Mucosa of descending colon (tissue), 3 donors: Measurements from ENCODE around the gene LILRB5. TPM values are rescaled to one million over a fixed set of nuclear protein-coding genes. Genes with fewer than 3 reads are reported as not detected.

Experiments used
- ATAC-seq: fragments of 200-7000 bp; cut with Tn5 transposase; one replicate; pipeline ENCODE4 v1.9.1; 2020; ENCODE audit warnings: mild to moderate bottlenecking, moderate library complexity
- DNase-seq, 3 donors: peaks; one replicate each; pipeline ENCODE4 v3.0.0-alpha.2; 2020
- H3K36me3 ChIP-seq: fragments of 200-600 bp; one replicate; pipeline ENCODE4 v1.8.0; 2021; ENCODE audit warnings: low read depth, mild to moderate bottlenecking
- H3K4me1 ChIP-seq: fragments of 200-600 bp; one replicate; pipeline ENCODE4 v1.8.0; 2021; ENCODE audit warnings: low read depth, mild to moderate bottlenecking
- H3K4me3 ChIP-seq: fragments of 200-600 bp; one replicate; pipeline ENCODE4 v1.8.0; 2021; ENCODE audit warnings: mild to moderate bottlenecking
- H3K9me3 ChIP-seq: fragments of 200-600 bp; one replicate; pipeline ENCODE4 v1.8.0; 2021; ENCODE audit warnings: mild to moderate bottlenecking
- intact Hi-C, 2 donors: fragments of 100-400 bp; cut with DNase I in 1 of 2; cut with micrococcal nuclease in 1 of 2; formaldehyde crosslinking; loops; one replicate each; pipeline versions ENCODE4 v1.11.0 to v1.11.1; 2022; cut with DNase I, micrococcal nuclease
- total RNA-seq, 3 donors: library from RNA; stranded (reverse); fragmentation: NEBNext Ultra II Directional in 2 of 3; extraction: Animal tissue kit (Norgen Biotek cat#: 25700) in 2 of 3; gene quantifications; one replicate each; pipeline versions ENCODE4 v1.2.1 to v1.2.4, GENCODE V29; 2021 to 2023
- TF ChIP-seq, protein P1 (sequence below): fragments of 200-600 bp; IDR thresholded peaks from one replicate; pipeline ENCODE4 v1.8.0; 2022; ENCODE audit warnings: antibody characterized with exemption, mild to moderate bottlenecking
- donor health status: DM: no; HTN: no; CAD: no; lungs with moderate emphysema.
- donor health status: DM: no; HTN: no; CAD: no.
- donor health status: DM: no; HTN: yes; CAD: no.

The LILRB5 gene
- total RNA-seq, 3 donors from 2014 or later: 5.4 to 17.5 (median 12.2) TPM

DNA sequence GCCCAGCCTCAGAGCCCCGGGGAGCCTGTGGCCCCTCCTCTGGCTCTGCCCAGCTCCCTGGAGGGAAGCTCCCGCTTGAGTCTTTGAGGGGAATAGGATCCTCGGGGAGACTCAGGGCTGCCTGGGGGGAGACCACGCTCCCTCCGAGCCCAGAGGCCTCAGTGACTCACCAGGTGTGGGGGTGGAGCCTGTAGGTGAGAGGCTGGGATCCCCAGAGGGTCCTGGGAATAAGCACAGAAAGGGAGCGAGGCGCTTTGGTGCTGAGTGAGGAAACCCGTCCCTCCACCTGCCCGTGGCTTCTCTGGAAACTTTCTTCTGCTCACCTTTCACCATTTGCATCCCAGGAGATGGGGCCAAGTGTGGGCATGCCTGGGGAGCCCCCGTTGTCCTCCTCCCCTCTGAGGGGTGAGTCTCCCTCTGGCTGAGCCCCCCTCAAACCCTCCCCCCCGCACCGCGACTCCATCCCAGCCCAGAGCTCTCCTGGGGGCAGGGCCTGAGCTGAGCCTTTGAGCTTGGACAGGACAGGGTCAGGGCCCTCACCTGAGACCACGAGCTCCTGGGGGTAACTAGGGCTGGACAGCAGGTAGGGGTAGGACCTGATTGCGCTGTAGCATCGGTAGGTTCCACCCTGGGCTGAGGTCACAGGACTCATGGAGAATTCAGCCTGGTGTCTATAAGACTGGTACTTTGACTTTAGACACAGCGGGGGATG is 2.7 kb downstream of the LILRB5 start:
- Histone ChIP-seq H3K9me3 (no peaks in the 10 kb centered on the region), H3K36me3 (no peaks in the 10 kb centered on the region), H3K4me1 (no peaks in the 10 kb centered on the region), H3K4me3 (no peak overlapping the region)
- ATAC-seq (no peak), DNase-seq (no peak)
- TF ChIP-seq, protein P1, sequence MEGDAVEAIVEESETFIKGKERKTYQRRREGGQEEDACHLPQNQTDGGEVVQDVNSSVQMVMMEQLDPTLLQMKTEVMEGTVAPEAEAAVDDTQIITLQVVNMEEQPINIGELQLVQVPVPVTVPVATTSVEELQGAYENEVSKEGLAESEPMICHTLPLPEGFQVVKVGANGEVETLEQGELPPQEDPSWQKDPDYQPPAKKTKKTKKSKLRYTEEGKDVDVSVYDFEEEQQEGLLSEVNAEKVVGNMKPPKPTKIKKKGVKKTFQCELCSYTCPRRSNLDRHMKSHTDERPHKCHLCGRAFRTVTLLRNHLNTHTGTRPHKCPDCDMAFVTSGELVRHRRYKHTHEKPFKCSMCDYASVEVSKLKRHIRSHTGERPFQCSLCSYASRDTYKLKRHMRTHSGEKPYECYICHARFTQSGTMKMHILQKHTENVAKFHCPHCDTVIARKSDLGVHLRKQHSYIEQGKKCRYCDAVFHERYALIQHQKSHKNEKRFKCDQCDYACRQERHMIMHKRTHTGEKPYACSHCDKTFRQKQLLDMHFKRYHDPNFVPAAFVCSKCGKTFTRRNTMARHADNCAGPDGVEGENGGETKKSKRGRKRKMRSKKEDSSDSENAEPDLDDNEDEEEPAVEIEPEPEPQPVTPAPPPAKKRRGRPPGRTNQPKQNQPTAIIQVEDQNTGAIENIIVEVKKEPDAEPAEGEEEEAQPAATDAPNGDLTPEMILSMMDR: no peak
- intact Hi-C loops: no loop called here

DNA sequence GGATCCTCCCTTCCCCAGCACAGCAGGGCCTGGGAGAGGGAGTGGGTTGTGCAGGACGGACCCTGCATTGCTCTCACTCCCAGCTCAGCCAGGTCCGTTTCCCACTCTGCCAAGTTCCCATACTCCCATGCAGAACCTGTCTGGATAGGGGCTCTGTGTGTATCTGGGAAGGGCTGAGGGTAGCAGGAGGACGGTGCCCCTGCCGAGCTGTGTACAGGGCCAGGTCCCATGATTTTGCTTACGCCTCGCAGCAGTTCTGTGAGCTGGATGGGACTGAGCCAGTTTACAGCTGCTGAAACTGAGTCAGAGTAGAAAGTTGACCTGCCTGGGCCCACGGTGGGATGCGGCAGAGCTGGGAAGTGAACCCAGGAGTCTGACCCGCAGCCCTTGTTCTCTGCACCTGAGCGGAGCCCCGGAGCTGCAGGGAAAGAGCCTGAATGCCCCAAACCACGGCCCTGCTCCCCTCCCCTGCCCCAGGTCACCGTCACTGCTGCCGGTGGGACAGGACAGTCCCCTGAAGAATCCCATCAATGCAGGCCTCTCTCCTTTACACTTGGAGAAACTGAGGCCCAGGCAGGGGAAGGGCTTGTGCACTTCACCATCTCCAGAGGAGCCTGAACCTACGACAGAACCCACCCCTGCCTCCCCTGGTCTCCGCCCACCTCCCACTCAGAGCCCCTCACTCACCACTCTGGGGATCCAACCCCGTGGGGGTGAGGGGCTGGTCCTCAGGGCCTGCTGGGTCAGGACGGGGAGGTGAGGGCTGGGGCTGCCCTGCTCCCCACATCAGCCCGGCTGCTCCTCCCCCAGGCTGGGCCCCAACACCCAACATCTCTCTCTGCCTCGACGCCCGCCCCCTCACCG is 3.5 kb downstream of the LILRB5 start:
- Histone ChIP-seq H3K36me3 (no peaks in the 10 kb centered on the region), H3K4me3 (no peak overlapping the region), H3K9me3 (no peaks in the 10 kb centered on the region), H3K4me1 (no peaks in the 10 kb centered on the region)
- DNase-seq (no peak), ATAC-seq (no peak)
- intact Hi-C loops: no loop called here
- TF ChIP-seq, protein P1: no peak

DNA sequence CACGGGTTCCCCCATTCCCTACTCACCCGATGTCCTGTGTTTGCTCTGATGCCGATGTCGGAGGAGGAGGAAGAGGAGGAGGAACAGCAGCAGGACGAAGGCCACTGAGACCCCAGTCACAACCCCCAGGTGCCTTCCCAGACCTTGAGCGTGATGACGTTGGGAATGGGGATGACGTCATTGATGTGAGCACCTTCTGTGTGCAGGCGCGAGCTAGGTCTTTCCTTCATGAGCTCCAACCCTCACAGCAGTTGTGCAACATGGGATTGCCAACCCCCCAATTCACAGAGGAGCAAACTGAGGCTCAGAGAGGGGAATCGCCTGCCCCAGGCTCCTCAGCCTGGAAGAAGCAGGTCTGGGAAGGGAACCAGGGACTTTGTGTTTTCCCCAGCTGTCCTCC is 4.2 kb downstream of the LILRB5 start:
- DNase-seq: no peak
- H3K4me3 ChIP-seq: no peak overlapping the region
- ATAC-seq: no peak
- TF ChIP-seq, protein P1: no peak
- no peaks in the 10 kb centered on the region for H3K9me3 ChIP-seq
- no peaks in the 10 kb centered on the region for H3K4me1 ChIP-seq
- intact Hi-C loops: no loop called here
- H3K36me3 ChIP-seq: no peaks in the 10 kb centered on the region

DNA sequence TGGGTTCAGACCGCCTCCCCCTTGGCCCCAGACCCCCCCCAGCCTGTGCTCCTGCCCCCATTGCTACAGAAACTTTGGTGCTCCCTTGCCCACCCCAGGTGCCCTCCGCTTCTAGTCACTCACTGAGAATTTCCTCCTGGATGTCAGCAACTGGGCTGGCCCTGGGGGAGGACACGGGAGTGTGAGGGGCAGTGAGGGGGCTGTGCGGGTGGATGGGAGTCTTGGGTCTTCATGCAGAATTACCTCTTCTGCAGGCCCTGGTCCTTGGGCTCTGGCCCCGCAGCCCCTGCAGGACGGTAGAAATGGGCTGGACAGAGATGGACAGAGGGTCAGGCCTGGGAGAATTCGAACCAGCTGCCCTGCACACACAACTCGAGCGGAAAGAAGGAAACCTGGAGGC is 4.8 kb downstream of the LILRB5 start:
- TF ChIP-seq, protein P1: no peak
- ATAC-seq: no peak
- no peaks in the 10 kb centered on the region for H3K4me1 ChIP-seq

DNA sequence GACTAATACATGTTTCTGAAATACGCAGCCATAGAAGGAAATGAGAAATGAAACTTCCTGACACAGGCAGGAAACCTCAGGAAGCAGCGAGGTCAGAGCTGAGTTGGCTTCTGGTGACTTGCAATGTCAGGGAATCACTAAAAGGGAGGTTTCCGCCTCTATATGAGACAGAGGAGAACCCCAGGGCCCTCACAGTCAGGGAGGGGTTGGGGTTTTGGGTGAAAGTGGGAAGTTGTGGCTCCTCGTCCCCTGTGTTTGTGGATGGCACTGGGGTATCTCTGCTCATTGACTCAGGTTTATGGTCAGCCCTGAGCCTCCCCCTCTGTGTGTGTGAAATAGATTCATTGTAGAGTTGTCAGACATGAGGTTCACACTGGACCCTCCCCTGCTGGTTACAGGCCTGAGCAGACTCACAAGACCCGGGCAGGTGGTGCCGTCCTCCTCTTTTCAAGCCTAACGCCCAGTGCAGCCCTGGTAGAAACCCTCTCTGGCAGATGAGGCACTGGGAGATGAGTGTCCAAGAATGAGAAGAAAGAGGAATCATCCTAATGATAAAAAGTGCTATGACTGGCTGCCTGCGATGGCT is 9.0 kb downstream of the LILRB5 start:
- H3K9me3 ChIP-seq: no peaks in the 10 kb centered on the region
- intact Hi-C loops: no loop called here
- peak in 1 of 3 donors; percentile 20 for DNase-seq
- H3K36me3 ChIP-seq: no peaks in the 10 kb centered on the region
- TF ChIP-seq, protein P1: no peak
- peak; percentile 67 for ATAC-seq
- no peaks in the 10 kb centered on the region for H3K4me1 ChIP-seq
- H3K4me3 ChIP-seq: no peak overlapping the region

More for the DNA sequence above, 4.8 kb downstream of the LILRB5 start:
- intact Hi-C loops: no loop called here
- Histone ChIP-seq H3K4me3 (no peak overlapping the region), H3K9me3 (no peaks in the 10 kb centered on the region), H3K36me3 (no peaks in the 10 kb centered on the region)
- no peak for DNase-seq
